NCI-H2081 (cell line): ENCODE data around the gene KBTBD13.
"Not testable (repeated sequence)": the region's sequence is repeated elsewhere in the genome, so short reads cannot be mapped to it uniquely, and the experiment has no call there.

Experiments used
- DNase-seq, 2 experiments: peaks; one replicate each; lab custom pipeline; 2025; lab: John Stamatoyannopoulos, UW

KBTBD13 gene

DNA sequence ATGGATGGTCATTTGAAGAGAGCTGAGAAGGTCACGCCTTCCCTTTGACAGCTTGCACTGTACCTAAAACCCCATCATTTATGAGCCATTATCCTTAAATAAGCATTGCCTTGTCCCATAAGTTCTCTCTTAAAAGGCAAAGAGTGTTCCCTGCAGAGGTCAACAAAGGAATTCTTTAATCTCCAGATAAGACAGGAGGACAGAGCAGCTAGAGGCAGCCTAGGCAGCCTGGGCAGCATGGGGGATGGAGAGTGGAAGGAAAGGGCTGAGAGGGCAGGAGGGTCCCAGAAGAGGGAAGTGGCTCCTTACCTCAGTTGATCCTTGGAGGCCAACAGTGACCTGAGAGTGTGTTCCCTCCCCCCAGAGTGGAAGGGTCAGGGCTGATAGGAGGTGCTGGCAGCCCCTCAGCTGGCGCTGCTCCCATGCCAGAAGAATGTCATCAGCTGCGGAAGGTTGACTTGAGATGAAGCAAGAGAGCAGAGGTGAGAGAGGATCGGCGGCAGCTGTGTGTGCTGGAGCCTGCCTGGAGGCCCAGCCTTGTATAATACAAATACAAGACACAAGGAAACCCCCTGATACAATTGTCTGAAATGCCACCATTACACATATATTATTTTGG lies 12.8 kb downstream of the KBTBD13 start:
- DNase-seq = no peak

DNA sequence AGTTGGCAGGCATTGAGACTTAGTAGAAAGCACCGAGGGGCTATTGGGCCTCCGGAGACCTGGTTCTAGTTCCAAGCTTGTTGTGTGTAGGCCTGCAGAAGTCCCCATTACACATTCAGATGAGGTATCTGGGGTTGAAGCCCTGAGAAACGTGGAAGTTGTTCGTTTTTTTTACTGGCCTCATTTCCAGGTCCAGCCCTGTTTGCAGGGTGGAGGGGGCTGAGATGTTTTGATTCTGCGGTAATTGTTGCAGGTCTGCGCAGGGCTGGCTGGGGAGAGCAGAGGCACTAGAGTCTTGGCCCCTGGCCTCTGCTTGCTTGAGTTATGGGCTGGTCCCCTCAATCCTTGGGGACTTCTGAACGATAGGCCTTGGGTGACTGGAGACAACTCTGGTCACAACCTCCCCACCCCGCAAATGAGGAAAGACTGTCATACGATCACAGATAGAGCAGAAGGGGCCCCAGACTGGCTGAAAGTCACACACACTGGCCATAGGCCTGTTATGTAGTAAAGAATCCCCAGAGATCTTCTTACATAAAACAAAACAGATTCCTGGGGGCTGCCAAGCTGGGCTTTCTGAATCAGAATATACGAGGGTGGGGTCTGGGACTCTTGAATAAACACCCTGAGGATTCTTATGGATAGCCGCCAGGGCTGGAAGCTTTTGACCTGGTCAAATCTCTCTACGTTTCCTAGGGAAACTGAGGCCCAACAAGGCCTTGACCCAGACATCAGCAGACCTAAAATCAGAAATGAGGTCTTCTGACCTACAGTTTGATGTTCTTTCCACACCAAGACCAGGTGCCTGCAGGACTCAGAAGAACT lies 15.6 kb downstream of the KBTBD13 start:
- no peak for DNase-seq

DNA sequence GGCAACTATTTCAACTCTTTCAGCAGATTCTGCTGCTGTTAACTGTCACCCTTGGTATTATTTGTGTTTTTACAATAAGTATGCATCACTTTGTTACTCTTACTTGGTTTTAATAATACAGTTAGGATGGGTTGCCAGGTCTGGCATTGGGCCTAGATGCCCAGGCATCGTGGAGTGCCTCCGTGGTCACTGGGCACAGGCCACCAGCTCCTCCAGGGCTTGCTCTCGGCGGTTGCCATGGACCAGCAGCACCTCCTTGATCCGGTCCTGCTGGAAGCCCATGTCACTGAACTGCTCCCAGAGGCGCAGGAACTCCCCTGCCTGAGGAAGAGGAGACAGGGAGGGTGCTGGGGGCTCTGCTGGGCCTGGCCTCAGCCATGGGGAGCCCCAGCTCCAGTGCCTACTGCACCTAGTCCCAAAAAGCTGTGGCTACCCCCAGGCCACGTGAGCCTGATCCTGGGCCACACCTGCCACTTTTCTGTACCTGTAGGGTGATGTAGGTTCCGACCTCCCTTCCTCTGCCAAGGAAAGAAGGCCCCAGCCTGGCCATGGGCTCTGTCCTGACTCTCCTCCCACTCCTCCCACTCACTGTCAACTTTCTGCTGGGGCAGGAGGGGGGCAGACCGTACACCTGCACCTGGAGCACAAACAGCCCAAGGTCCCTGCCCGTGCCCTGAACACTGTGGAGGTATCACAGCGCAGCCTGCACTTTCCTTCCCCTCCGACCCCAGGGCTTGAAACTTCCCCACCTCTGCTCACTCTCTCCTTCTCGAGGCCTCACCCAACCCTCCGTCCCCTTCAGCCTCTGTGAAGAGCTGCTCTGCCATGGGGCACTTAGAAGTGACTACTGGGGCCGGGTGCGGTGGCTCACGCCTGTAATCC lies 16.6 kb downstream of the KBTBD13 start:
- no peak for DNase-seq

GRCh38 chr15:65093793-65094170 lies 17.2 kb downstream of the KBTBD13 start:
- not testable (repeated sequence) for DNase-seq

GRCh38 chr15:65094294-65094995 lies 17.9 kb downstream of the KBTBD13 start:
- DNase-seq = no peak

GRCh38 chr15:65095011-65095746 lies 18.6 kb downstream of the KBTBD13 start:
- DNase-seq = no peak

DNA sequence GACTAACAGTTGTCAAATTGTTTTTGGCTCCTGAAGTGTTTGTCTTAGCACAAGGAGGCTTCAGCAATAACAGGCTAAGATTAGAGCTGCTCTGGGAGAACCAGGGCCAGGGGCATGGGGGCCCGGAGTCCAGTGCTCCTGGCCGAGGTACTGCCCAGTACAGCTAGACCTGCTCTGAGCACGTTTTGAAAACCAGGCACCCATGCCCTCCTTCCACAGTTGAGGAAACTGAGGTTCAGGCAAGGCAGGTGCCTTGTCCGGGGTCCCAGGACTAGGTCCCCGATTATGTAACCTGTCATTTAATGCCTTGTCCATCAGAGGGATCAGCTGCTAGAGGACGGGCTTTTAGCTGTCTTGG lies 19.2 kb downstream of the KBTBD13 start:
- no peak for DNase-seq

DNA sequence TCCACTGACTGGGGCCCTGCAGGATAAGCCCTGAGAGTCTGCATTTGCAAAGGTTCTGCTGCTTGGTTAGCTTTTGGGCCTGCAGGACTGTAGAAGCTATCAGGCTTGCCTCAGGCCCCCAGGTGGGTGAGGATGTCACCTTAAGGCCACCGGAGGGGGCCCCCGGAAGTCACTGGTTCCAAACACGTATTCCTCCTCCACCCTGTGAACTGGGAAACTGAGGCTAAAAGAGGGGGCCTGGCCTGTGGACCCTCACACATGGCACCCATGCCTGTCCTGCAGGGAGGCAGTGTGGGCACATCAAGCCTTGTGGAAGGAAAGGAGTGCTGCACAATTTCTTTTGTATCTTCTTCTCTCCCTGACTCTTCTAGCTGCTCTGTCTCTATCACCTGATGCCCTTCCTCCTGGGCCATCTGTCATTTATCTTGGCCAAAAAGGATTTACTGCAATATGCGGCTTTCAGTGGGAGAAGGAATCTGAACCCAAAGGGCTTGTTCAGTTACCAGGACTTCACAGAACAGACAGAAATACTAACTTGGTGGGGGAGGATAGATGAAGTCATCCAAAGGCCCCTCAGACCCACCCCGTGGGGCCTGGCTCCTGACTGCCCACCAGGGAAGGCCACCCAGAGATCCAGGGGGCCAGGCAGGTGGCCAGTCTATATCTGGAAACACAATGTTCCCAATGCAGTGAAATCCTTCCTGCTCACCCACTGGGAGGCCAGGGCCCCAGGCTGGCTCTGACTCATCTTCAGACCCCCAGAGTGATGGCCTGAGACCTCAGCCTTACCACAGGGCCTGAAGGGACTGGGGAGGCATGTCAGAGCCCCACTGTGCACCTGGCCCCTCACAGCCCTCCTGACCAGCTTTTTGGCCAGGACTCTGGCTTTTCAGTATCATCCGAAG lies 20.2 kb downstream of the KBTBD13 start:
- DNase-seq = no peak

GRCh38 chr15:65097651-65098263 lies 21.2 kb downstream of the KBTBD13 start:
- DNase-seq = no peak

DNA sequence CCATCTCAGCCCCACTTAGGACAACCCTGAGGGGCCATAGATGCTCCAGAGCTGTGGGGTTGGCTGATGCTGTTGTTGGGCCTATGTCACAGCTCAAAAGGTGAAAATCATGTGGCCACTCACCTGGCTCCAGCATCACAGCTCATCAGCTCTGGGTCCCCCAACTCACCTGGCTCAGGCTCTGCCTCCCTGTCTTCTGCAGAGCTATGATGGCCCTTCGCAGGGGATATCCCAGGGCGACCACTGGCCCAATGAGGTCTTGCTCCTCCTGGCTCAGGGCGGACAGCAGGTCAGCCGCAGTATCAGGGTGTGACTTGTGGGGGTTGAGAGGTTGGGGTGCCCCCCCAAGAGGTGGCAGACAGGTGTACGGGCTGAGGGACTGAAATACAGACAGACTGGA lies 22.8 kb downstream of the KBTBD13 start:
- DNase-seq = no peak

- not testable (repeated sequence) for DNase-seq
These were observed 23.3 kb downstream of the KBTBD13 start for GRCh38 chr15:65099801-65100200.

DNA sequence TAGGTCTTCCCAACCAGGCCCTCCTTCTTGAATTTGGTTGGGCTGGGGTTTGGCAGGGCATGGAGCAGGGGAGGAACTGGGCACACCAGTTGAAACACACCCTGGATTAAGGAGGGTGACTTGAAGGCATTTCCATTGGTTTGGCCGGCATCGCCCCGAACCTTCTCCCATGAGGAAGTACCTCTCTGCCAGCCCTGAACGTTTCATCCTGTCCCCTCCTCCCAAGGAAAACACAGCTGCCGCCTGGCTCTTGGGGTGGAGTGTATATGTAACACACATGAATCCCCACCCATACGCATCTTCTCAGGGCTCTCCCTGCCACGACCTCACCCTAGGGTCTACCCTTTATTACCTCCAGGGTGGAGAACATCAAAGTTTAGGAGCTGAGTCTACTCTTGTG lies 23.9 kb downstream of the KBTBD13 start:
- no peak for DNase-seq

DNA sequence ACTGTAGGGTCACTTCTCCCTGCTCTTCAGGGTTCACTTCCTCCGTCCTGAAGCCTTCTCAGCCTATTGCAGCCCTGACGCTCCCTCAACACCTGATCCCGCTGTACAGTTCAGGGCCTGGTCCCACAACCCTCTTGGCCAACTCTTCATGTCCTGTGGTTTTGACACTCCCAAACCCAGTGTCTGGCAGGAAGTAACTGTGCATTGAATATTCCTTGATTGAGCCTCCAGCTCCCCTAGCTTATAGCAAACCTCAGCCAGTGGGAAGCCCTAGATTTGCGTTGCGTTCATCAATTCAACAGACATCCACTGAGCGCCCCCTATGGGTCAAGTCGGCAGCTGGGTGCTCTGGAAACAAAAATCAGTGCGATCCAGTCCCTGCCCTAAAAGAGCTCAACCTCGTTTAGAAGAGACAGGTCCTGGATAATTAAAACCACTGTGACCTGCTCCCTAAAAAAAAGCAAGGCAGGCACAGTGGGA lies 24.9 kb downstream of the KBTBD13 start:
- DNase-seq = peak in 1 of 2 experiments; percentile 5

DNA sequence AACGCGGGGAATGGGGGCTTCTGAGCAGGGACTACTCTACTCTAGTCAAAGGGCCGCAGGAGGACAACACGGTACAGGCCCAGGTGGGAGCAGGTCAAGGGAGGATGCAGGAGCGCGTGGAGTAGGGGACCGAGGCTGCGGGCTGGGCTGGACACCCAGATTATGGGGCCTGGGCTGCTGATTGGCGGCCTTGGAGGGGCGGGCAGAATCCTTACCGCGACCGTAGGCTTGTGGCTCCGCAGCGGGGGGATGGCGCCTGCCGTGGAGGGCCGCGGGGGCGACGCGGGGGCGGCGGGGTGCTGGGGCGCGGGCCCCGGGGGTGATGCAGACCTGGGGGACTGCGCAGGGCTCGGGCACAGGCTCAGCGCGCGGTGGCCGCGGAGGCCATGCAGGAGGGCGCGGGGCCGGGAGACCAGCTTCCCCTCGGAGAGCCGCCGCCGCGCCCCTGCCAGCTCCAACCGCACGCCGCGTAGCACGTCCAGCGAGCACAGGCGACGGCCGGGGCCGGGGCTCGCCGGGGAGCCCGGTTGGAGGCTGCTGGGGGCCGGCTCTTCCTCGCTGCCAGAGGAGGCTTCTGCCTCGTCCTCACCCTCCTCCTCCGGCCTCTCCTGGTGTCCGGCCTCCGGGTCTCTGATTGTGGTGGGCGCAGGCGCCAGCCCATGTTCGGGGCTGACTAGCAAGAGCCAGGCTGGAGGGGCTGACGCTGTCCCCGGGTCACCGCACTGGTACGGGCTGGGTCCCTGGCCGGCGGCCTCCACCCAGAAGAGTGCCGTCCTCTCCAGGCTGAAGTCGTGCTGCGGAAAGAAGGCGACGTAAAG lies 25.6 kb downstream of the KBTBD13 start:
- no peak for DNase-seq

GRCh38 chr15:65102912-65103311 lies 26.4 kb downstream of the KBTBD13 start:
- no peak for DNase-seq

GRCh38 chr15:65105038-65105437 lies 28.5 kb downstream of the KBTBD13 start:
- no peak for DNase-seq

DNA sequence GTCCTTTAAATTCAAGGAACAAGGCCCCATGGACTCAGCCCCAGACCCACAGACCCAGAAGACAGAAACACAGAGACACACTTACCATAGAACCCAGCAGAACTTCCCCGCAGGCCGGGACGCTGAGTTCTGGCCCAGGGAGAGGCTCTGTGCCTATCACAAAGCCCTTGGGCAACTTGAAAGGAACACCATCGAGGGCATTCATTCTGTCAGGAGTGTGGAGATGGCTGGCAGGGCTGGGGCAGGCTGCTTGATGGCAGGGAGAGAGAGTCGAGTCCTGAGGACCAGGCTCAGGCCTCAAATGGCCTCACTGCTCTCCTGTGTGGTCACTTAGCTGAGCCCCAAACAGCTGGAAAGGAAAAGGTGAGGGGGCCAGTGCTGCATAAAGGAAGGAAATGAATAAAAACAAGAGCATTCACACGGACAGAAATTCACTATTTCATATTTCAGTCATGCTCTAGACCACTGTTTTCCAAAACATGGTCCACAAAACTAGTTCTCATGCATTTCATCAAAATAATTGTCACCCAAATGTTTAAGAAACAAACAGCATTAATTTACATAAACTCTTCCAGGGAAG lies 29.6 kb downstream of the KBTBD13 start:
- no peak for DNase-seq

GRCh38 chr15:65110676-65111292 lies 34.2 kb downstream of the KBTBD13 start:
- DNase-seq = no peak
